A549 (cell line): ENCODE measurements around the gene FAN1. TPM values are rescaled to one million over a fixed set of nuclear protein-coding genes. Genes with fewer than 3 reads are reported as not detected.

Experiments
- ATAC-seq, 2 experiments: fragments of 200-7000 bp in 1 of 2; fragments of >200 bp in 1 of 2; cut with Nextera tagmentation in 1 of 2; cut with Tn5 transposase in 1 of 2; 3 replicates each; pipeline versions ENCODE4 v1.8.0 to v1.9.1; 2018 to 2020; ENCODE audit warnings: mild to moderate bottlenecking in 1 of 2, moderate library complexity in 1 of 2
- CTCF ChIA-PET: fragments of 300-600 bp; sonication (Branson Sonifier 250); formaldehyde crosslinking; extraction: SDS; loops from one replicate; lab custom pipeline; 2021; ENCODE audit warnings: antibody characterized with exemption, inconsistent platforms; lab: Yijun Ruan, JAX
- POLR2A ChIA-PET: fragments of 350-600 bp; formaldehyde crosslinking; extraction: SDS; loops from one replicate; lab custom pipeline; 2021; ENCODE audit warnings: antibody characterized with exemption, inconsistent platforms; lab: Yijun Ruan, JAX
- DNase-seq, 2 experiments: peaks; one replicate each; pipeline versions ENCODE4 v3.0.0 to v3.0.0-alpha.2; 2011 to 2016; ENCODE audit warnings: low read depth in 1 of 2, low spot score in 1 of 2
- FAIRE-seq: peaks from 2 replicates; lab custom pipeline; 2011; peaks lifted over from hg19 to GRCh38; lab: Jason Lieb, UNC
- H3K27ac ChIP-seq, 2 experiments: fragments of >200 bp; sonication (Bioruptor Twin); formaldehyde crosslinking; 3 replicates each; pipeline ENCODE4 v1.5.1; 2016 to 2017
- H3K4me1 ChIP-seq: fragments of >200 bp; sonication (Bioruptor Twin); formaldehyde crosslinking; 3 replicates; pipeline ENCODE4 v1.6.1; 2016
- H3K4me2 ChIP-seq: fragments of >200 bp; sonication (Bioruptor Twin); formaldehyde crosslinking; 3 replicates; pipeline ENCODE4 v1.6.1; 2016
- H3K4me3 ChIP-seq: fragments of >200 bp; sonication (Bioruptor Twin); formaldehyde crosslinking; 3 replicates; pipeline ENCODE4 v1.5.1; 2016
- H3K9me3 ChIP-seq: fragments of >200 bp; sonication (Bioruptor Twin); formaldehyde crosslinking; 3 replicates; pipeline ENCODE4 v1.6.1; 2016
- BHLHE40 ChIP-seq: IDR thresholded peaks from 2 replicates; pipeline ENCODE4 v1.6.1; 2012; ENCODE audit warnings: low read depth, low read length, inconsistent platforms
- CHD2 ChIP-seq: fragments of 150-350 bp; IDR thresholded peaks from 2 replicates; pipeline ENCODE4 v1.6.1; 2014; ENCODE audit warnings: low read length; ENCODE audit not compliant: partially characterized antibody
- EHF ChIP-seq: fragments of 250-450 bp; sonication (Bioruptor Pico); IDR thresholded peaks from 2 replicates; pipeline ENCODE4 v1.5.0; 2020; ENCODE audit warnings: mild to moderate bottlenecking
- EHMT2 ChIP-seq: fragments of 200-600 bp; sonication (generic); IDR thresholded peaks from 2 replicates; pipeline ENCODE4 v1.6.1; 2016; ENCODE audit warnings: antibody characterized with exemption, low read depth, mild to moderate bottlenecking, moderate library complexity
- ESRRA ChIP-seq: fragments of 150-350 bp; IDR thresholded peaks from 2 replicates; pipeline ENCODE4 v1.6.1; 2014; ENCODE audit warnings: mild to moderate bottlenecking, low read length, borderline replicate concordance
- GATA3 ChIP-seq: IDR thresholded peaks from 2 replicates; pipeline ENCODE4 v1.6.1; 2012; ENCODE audit warnings: borderline replicate concordance
- HOXA7 ChIP-seq: fragments of 250-450 bp; sonication (Bioruptor Pico); IDR thresholded peaks from 2 replicates; pipeline ENCODE4 v1.5.0; 2020; ENCODE audit warnings: mild to moderate bottlenecking, moderate library complexity
- JUNB ChIP-seq: fragments of >200 bp; sonication (Bioruptor Twin); formaldehyde crosslinking; IDR thresholded peaks from 2 replicates; pipeline ENCODE4 v1.6.1; 2016
- KDM5A ChIP-seq: fragments of 200-600 bp; sonication (generic); IDR thresholded peaks from 2 replicates; pipeline ENCODE4 v1.6.1; 2016; ENCODE audit warnings: antibody characterized with exemption, mild to moderate bottlenecking
- MAFK ChIP-seq: fragments of 450-650 bp; IDR thresholded peaks from 2 replicates; pipeline ENCODE4 v1.6.1; 2014; ENCODE audit not compliant: partially characterized antibody
- MYC ChIP-seq: IDR thresholded peaks from 2 replicates; pipeline ENCODE4 v1.6.1; 2012; ENCODE audit warnings: mild to moderate bottlenecking, inconsistent platforms, low read length, improper control_type of control experiment, borderline replicate concordance
- NFE2L2 ChIP-seq: fragments of 150-350 bp; conservative IDR thresholded peaks from 2 replicates; pipeline ENCODE4 v1.6.1; 2014; ENCODE audit warnings: low read length
- NR3C1 ChIP-seq: fragments of >200 bp; sonication (Bioruptor Twin); formaldehyde crosslinking; IDR thresholded peaks from 3 replicates; pipeline ENCODE4 v1.6.1; 2017
- PHF8 ChIP-seq: fragments of 200-600 bp; sonication (generic); IDR thresholded peaks from 2 replicates; pipeline ENCODE4 v1.6.1; 2016; ENCODE audit warnings: low read depth, mild to moderate bottlenecking, antibody characterized with exemption, moderate library complexity, borderline replicate concordance
- POLR2AphosphoS2 ChIP-seq: conservative IDR thresholded peaks from 2 replicates; pipeline ENCODE4 v1.6.1; 2012; ENCODE audit warnings: low read length, improper control_type of control experiment, inconsistent platforms
- RAD21 ChIP-seq, 2 experiments: fragments of >200 bp in 1 of 2; sonication (Bioruptor Twin) in 1 of 2; formaldehyde crosslinking in 1 of 2; IDR thresholded peaks in 1 of 2; conservative IDR thresholded peaks in 1 of 2; 2 replicates in 1 of 2; 3 replicates in 1 of 2; pipeline ENCODE4 v1.6.1; 2012 to 2018; ENCODE audit warnings: inconsistent platforms in 1 of 2
- RFX5 ChIP-seq: fragments of 450-650 bp; IDR thresholded peaks from 2 replicates; pipeline ENCODE4 v1.7.1; 2014; ENCODE audit warnings: antibody characterized with exemption, mild to moderate bottlenecking, moderate library complexity
- RNF2 ChIP-seq: fragments of 200-600 bp; sonication (generic); IDR thresholded peaks from 2 replicates; pipeline ENCODE4 v1.6.1; 2016; ENCODE audit warnings: low read depth, mild to moderate bottlenecking, antibody characterized with exemption, moderate library complexity, borderline replicate concordance
- SMC3 ChIP-seq: fragments of >200 bp; sonication (Bioruptor Twin); formaldehyde crosslinking; IDR thresholded peaks from 3 replicates; pipeline ENCODE4 v1.6.1; 2018; ENCODE audit warnings: inconsistent platforms
- TP53 ChIP-seq: fragments of 250-450 bp; sonication (Bioruptor Pico); IDR thresholded peaks from 2 replicates; pipeline ENCODE4 v1.5.0; 2021; ENCODE audit warnings: mild to moderate bottlenecking, moderate library complexity
- ZFP36 ChIP-seq: fragments of 450-650 bp; IDR thresholded peaks from 2 replicates; pipeline ENCODE4 v1.6.1; 2014; ENCODE audit warnings: borderline replicate concordance; ENCODE audit not compliant: partially characterized antibody
- ZNF302 ChIP-seq: fragments of 250-450 bp; sonication (Bioruptor Pico); IDR thresholded peaks from 2 replicates; pipeline ENCODE4 v1.9.0; 2021; ENCODE audit warnings: inconsistent platforms, mild to moderate bottlenecking, moderate library complexity
- WGBS: methylation state at CpG from one replicate; pipeline ENCODE4 v1.1.6; 2017; ENCODE audit errors: missing lambda C conversion rate; 5-methylcytosine and 5-hydroxymethylcytosine counted together
- polyA plus RNA-seq, 4 experiments: library from polyadenylated mRNA; depleted of rRNA in 3 of 4; stranded (reverse); fragments of >200 nt; fragmentation: RNase III in 1 of 4; extraction: RNeasy Plus Mini Kit Qiagen cat#74134 plus additional on column Dnase treatment in 1 of 4; gene quantifications; 2 replicates in 3 of 4; 3 replicates in 1 of 4; pipeline ENCODE4 v1.2.3, GENCODE V29; 2011 to 2017
- TF ChIP-seq, protein P1 (sequence below): fragments of 200-600 bp; sonication (generic); IDR thresholded peaks from 2 replicates; pipeline ENCODE4 v1.6.1; 2016; ENCODE audit warnings: antibody characterized with exemption, mild to moderate bottlenecking, moderate library complexity
- TF ChIP-seq, protein P2 (sequence below): fragments of 450-650 bp; IDR thresholded peaks from 2 replicates; pipeline ENCODE4 v1.6.1; 2014; ENCODE audit warnings: antibody characterized with exemption
- TF ChIP-seq, protein P3 (sequence below): IDR thresholded peaks from 2 replicates; pipeline ENCODE4 v1.6.1; 2012; ENCODE audit warnings: low read depth, borderline replicate concordance
- TF ChIP-seq, protein P4 (sequence below): fragments of 250-450 bp; sonication (Bioruptor Pico); IDR thresholded peaks from 2 replicates; pipeline ENCODE4 v1.5.0; 2021; ENCODE audit warnings: mild to moderate bottlenecking, moderate library complexity, borderline replicate concordance
- TF ChIP-seq, protein P5 (sequence below): fragments of 150-350 bp; IDR thresholded peaks from 2 replicates; pipeline ENCODE4 v1.6.1; 2014; ENCODE audit warnings: low read depth, mild to moderate bottlenecking, low read length

FAN1 gene
- polyA plus RNA-seq, 2 of the 4 experiments (the other 2 are of a cell fraction): 17.4 to 22.1 TPM

DNA sequence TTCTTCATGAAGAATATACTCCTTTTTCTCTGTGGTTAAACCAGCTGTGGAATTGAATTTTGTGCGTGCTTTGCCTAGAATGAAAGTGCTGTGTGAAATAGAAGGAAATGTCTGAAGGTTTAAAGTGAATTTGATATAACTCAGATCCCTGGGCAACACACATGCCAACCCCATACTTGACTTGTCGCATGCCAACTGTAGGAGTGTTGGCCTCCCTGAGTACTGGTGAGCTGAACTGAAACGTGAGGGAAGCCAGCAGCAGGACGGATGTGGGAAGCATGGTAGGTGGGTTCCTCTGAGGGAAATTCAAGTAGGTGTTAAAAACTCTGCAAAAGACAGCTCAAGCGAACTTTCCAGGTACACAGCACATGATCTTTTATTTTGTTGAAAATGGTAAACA, 14.7 kb downstream of the FAN1 start:
- Histone ChIP-seq H3K27ac (no peak overlapping the region), H3K9me3 (no peaks in the 10 kb centered on the region), H3K4me1 (no peaks in the 10 kb centered on the region), H3K4me2 (no peak overlapping the region), H3K4me3 (no peak overlapping the region)
- no peak for ATAC-seq
- ChIA-PET POLR2A (no interaction called here), CTCF (interaction anchor here (2.0 to 3.8 kb wide), 2 partner anchors 14 to 210 kb away, joined by 5 to 15 read pairs; partner anchors contain the start of gene FAN1)
- no peak for FAIRE-seq
- WGBS: 89% methylated on average over 5 of the region's 5 CpGs
- no peak for DNase-seq
- TF ChIP-seq ZFP36 (no peak), NFE2L2 (no peak), MYC (no peak), RNF2 (no peak), EHMT2 (no peak), ZNF302 (CRISPR knock-in tag) (no peak), PHF8 (no peak), TP53 (no peak), EHF (CRISPR knock-in tag) (no peak), ESRRA (no peak), POLR2AphosphoS2 (no peak), CHD2 (no peak), SMC3 (no peak), GATA3 (no peak)

DNA sequence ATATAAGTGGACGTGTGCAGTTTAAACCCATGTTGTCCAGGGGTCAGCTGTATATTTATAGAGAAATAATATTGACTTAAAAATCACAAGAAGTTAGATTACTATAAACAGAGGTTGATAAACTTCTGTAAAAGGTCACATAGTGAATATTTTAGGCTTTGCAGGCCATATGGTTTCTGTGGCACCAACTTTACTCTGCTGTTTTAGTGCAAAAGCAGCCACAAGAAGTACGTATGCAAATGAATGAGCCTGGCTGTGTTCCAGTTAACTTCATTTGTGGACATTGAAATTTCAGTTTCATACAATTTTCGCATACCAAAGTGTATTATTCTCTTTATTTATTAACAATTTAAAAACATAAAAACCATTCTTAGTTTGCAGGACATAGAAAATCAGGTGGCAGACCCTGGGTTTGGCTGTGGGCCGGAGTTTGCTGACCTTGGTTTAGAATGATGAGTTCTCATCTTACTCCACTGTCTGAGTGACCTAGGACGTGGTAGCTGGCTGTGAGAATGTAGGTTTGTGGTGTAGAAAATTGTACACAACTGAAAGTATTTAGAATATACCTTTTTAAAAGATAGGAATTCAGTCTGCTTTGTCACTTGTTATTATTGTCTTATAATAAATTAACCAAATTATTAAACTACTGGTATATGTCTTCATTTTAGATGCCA, 16.3 kb downstream of the FAN1 start:
- FAIRE-seq (no peak), ATAC-seq (no peak), DNase-seq (no peak)
- Histone ChIP-seq H3K4me1 (no peaks in the 10 kb centered on the region), H3K4me3 (no peak overlapping the region), H3K9me3 (no peaks in the 10 kb centered on the region), H3K27ac (no peak overlapping the region), H3K4me2 (no peak overlapping the region)
- WGBS: 91% methylated on average over 5 of the region's 5 CpGs
- POLR2A ChIA-PET: no interaction called here
- CTCF ChIA-PET: interaction anchor here (1.1 kb wide), 1 partner anchor 17 kb away, joined by 3 read pairs; no protein-coding TSS in a partner anchor
- TF ChIP-seq NR3C1 (no peak), CHD2 (no peak), BHLHE40 (no peak), PHF8 (no peak), KDM5A (no peak), EHMT2 (no peak), RFX5 (no peak), MAFK (no peak), HOXA7 (CRISPR knock-in tag) (no peak), JUNB (no peak), ZFP36 (no peak), RAD21 (conservative IDR thresholded peaks at IDR 0.05 in 1 of 2, IDR thresholded peaks at IDR 0.05 in 1 of 2) (no peak), MYC (no peak), SMC3 (no peak)
- TF ChIP-seq, protein P1, sequence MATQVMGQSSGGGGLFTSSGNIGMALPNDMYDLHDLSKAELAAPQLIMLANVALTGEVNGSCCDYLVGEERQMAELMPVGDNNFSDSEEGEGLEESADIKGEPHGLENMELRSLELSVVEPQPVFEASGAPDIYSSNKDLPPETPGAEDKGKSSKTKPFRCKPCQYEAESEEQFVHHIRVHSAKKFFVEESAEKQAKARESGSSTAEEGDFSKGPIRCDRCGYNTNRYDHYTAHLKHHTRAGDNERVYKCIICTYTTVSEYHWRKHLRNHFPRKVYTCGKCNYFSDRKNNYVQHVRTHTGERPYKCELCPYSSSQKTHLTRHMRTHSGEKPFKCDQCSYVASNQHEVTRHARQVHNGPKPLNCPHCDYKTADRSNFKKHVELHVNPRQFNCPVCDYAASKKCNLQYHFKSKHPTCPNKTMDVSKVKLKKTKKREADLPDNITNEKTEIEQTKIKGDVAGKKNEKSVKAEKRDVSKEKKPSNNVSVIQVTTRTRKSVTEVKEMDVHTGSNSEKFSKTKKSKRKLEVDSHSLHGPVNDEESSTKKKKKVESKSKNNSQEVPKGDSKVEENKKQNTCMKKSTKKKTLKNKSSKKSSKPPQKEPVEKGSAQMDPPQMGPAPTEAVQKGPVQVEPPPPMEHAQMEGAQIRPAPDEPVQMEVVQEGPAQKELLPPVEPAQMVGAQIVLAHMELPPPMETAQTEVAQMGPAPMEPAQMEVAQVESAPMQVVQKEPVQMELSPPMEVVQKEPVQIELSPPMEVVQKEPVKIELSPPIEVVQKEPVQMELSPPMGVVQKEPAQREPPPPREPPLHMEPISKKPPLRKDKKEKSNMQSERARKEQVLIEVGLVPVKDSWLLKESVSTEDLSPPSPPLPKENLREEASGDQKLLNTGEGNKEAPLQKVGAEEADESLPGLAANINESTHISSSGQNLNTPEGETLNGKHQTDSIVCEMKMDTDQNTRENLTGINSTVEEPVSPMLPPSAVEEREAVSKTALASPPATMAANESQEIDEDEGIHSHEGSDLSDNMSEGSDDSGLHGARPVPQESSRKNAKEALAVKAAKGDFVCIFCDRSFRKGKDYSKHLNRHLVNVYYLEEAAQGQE: no peak
- TF ChIP-seq, protein P2, sequence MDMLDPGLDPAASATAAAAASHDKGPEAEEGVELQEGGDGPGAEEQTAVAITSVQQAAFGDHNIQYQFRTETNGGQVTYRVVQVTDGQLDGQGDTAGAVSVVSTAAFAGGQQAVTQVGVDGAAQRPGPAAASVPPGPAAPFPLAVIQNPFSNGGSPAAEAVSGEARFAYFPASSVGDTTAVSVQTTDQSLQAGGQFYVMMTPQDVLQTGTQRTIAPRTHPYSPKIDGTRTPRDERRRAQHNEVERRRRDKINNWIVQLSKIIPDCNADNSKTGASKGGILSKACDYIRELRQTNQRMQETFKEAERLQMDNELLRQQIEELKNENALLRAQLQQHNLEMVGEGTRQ: no peak
- TF ChIP-seq, protein P3, sequence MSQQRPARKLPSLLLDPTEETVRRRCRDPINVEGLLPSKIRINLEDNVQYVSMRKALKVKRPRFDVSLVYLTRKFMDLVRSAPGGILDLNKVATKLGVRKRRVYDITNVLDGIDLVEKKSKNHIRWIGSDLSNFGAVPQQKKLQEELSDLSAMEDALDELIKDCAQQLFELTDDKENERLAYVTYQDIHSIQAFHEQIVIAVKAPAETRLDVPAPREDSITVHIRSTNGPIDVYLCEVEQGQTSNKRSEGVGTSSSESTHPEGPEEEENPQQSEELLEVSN: no peak
- TF ChIP-seq, protein P4, sequence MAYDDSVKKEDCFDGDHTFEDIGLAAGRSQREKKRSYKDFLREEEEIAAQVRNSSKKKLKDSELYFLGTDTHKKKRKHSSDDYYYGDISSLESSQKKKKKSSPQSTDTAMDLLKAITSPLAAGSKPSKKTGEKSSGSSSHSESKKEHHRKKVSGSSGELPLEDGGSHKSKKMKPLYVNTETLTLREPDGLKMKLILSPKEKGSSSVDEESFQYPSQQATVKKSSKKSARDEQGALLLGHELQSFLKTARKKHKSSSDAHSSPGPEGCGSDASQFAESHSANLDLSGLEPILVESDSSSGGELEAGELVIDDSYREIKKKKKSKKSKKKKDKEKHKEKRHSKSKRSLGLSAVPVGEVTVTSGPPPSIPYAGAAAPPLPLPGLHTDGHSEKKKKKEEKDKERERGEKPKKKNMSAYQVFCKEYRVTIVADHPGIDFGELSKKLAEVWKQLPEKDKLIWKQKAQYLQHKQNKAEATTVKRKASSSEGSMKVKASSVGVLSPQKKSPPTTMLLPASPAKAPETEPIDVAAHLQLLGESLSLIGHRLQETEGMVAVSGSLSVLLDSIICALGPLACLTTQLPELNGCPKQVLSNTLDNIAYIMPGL (CRISPR knock-in tag): no peak
- TF ChIP-seq, protein P5, sequence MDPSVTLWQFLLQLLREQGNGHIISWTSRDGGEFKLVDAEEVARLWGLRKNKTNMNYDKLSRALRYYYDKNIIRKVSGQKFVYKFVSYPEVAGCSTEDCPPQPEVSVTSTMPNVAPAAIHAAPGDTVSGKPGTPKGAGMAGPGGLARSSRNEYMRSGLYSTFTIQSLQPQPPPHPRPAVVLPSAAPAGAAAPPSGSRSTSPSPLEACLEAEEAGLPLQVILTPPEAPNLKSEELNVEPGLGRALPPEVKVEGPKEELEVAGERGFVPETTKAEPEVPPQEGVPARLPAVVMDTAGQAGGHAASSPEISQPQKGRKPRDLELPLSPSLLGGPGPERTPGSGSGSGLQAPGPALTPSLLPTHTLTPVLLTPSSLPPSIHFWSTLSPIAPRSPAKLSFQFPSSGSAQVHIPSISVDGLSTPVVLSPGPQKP: no peak
